Testis (tissue), 2 donors: ENCODE results near the gene ILF2.

Experiments used
- POLR2A ChIP-seq: fragments of 450-650 bp; IDR thresholded peaks from one replicate; pipeline ENCODE4 v1.6.1; 2017; ENCODE audit warnings: antibody characterized with exemption, mild to moderate bottlenecking, moderate library complexity
- TF ChIP-seq, protein P1 (sequence below), 3 experiments: fragments of 450-650 bp in 2 of 3; fragments of 200-600 bp in 1 of 3; sonication (generic) in 1 of 3; IDR thresholded peaks; one replicate each; pipeline ENCODE4 v1.5.1; 2016 to 2019; ENCODE audit warnings: antibody characterized with exemption in 3 of 3, mild to moderate bottlenecking in 2 of 3, moderate library complexity in 1 of 3

DNA sequence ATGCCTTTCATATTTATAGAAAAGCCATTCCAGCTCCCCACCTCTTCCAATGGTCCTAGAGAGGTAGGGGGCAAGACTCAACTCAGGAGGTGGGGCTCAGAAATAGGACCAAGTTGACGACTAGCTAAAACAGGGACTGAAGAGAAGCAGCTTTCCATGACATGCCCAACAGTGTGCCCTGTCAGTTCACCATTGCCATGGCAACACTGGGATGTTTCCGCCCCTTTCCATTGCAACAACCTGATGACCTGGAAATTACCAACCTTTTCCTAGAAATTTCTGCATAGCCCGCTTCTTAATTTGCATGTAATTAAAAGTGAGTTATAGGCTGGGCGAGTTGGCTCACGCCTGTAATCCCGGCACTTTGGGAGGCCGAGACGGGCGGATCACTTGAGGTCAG, 34.7 kb upstream of the ILF2 start:
- no peak for TF ChIP-seq POLR2A
- TF ChIP-seq, protein P1, sequence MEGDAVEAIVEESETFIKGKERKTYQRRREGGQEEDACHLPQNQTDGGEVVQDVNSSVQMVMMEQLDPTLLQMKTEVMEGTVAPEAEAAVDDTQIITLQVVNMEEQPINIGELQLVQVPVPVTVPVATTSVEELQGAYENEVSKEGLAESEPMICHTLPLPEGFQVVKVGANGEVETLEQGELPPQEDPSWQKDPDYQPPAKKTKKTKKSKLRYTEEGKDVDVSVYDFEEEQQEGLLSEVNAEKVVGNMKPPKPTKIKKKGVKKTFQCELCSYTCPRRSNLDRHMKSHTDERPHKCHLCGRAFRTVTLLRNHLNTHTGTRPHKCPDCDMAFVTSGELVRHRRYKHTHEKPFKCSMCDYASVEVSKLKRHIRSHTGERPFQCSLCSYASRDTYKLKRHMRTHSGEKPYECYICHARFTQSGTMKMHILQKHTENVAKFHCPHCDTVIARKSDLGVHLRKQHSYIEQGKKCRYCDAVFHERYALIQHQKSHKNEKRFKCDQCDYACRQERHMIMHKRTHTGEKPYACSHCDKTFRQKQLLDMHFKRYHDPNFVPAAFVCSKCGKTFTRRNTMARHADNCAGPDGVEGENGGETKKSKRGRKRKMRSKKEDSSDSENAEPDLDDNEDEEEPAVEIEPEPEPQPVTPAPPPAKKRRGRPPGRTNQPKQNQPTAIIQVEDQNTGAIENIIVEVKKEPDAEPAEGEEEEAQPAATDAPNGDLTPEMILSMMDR (IDR thresholded peaks at IDR 0.05), result no peak
